Measurements from ENCODE around the gene ACAP3. TPM values are rescaled to one million over a fixed set of nuclear protein-coding genes. Genes with fewer than 3 reads are reported as not detected.

ACAP3 gene
- total RNA-seq, 2 donors from 2014 or later, result 41.6 to 121 TPM

GRCh38 chr1:1280782-1281481 is 26.8 kb downstream of the ACAP3 start:
- no peaks in the 10 kb centered on the region for H3K9me3 ChIP-seq
- DNase-seq (ENCODE audit: low spot score) (no peak), ATAC-seq (ENCODE audit: insufficient number of reproducible peaks, low FRiP score, low read depth) (no peak)
- no peak overlapping the region for H3K4me3 ChIP-seq
- TF ChIP-seq CTCF (IDR thresholded peaks at IDR 0.05), result no peak
- no peaks in the 10 kb centered on the region for H3K27me3 ChIP-seq (replicated peaks; ENCODE audit: insufficient read depth)
- H3K36me3 ChIP-seq, result no peaks in the 10 kb centered on the region
- no peak overlapping the region for H3K27ac ChIP-seq
- H3K4me1 ChIP-seq (ENCODE audit: control insufficient read depth in 1 of 2, low read depth in 2 of 2), result no peaks in the 10 kb centered on the region

GRCh38 chr1:1279028-1279427 is 28.7 kb downstream of the ACAP3 start:
- H3K27ac ChIP-seq, result no peak overlapping the region
- DNase-seq (ENCODE audit: low spot score), result no peak
- no peak for ATAC-seq (ENCODE audit: insufficient number of reproducible peaks, low FRiP score, low read depth)
- H3K27me3 ChIP-seq (replicated peaks; ENCODE audit: insufficient read depth), result no peaks in the 10 kb centered on the region
- no peaks in the 10 kb centered on the region for H3K36me3 ChIP-seq
- peaks cover 3 to 7% of the 10 kb centered on the region in 2 donors for H3K4me1 ChIP-seq (ENCODE audit: control insufficient read depth in 1 of 2, low read depth in 2 of 2)
- H3K9me3 ChIP-seq, result no peaks in the 10 kb centered on the region
- TF ChIP-seq CTCF (IDR thresholded peaks at IDR 0.05), result no peak
- H3K4me3 ChIP-seq, result no peak overlapping the region

- no peaks in the 10 kb centered on the region for H3K9me3 ChIP-seq
- peaks cover 3 to 7% of the 10 kb centered on the region in 2 donors for H3K4me1 ChIP-seq (ENCODE audit: control insufficient read depth in 1 of 2, low read depth in 2 of 2)
- H3K27me3 ChIP-seq (replicated peaks; ENCODE audit: insufficient read depth), result no peaks in the 10 kb centered on the region
- TF ChIP-seq CTCF (IDR thresholded peaks at IDR 0.05), result no peak
- H3K27ac ChIP-seq, result no peak overlapping the region
- ATAC-seq (ENCODE audit: insufficient number of reproducible peaks, low FRiP score, low read depth) (no peak), DNase-seq (ENCODE audit: low spot score) (no peak)
- no peaks in the 10 kb centered on the region for H3K36me3 ChIP-seq
- H3K4me3 ChIP-seq, result no peak overlapping the region
Measured at GRCh38 chr1:1278620-1279019, 29.1 kb downstream of the ACAP3 start.

GRCh38 chr1:1275836-1276235 is 31.9 kb downstream of the ACAP3 start:
- H3K4me3 ChIP-seq, result no peak overlapping the region

GRCh38 chr1:1274931-1275431 is 32.7 kb downstream of the ACAP3 start:
- no peak for ATAC-seq (ENCODE audit: insufficient number of reproducible peaks, low FRiP score, low read depth)
- Histone ChIP-seq H3K27me3 (replicated peaks; ENCODE audit: insufficient read depth) (no peaks in the 10 kb centered on the region), H3K4me1 (ENCODE audit: control insufficient read depth in 1 of 2, low read depth in 2 of 2) (peaks cover 21 to 37% of the 10 kb centered on the region in 2 donors), H3K9me3 (no peaks in the 10 kb centered on the region), H3K4me3 (no peak overlapping the region), H3K27ac (no peak overlapping the region), H3K36me3 (no peaks in the 10 kb centered on the region)
- TF ChIP-seq CTCF (IDR thresholded peaks at IDR 0.05), result no peak
- no peak for DNase-seq (ENCODE audit: low spot score)

More at GRCh38 chr1:1275836-1276235, 31.9 kb downstream of the ACAP3 start:
- Histone ChIP-seq H3K9me3 (no peaks in the 10 kb centered on the region), H3K4me1 (ENCODE audit: control insufficient read depth in 1 of 2, low read depth in 2 of 2) (peaks cover 19 to 28% of the 10 kb centered on the region in 2 donors), H3K27me3 (replicated peaks; ENCODE audit: insufficient read depth) (no peaks in the 10 kb centered on the region), H3K27ac (no peak overlapping the region), H3K36me3 (no peaks in the 10 kb centered on the region)
- ATAC-seq (ENCODE audit: insufficient number of reproducible peaks, low FRiP score, low read depth), result no peak
- no peak for TF ChIP-seq CTCF (IDR thresholded peaks at IDR 0.05)
- no peak for DNase-seq (ENCODE audit: low spot score)
